Amniotic epithelial cell (primary cell): Measurements from ENCODE around the gene KCNF1.

Experiments
- DNase-seq: peaks from one replicate; pipeline ENCODE4 v3.0.0-alpha.2; 2010; ENCODE audit warnings: low read depth

Gene KCNF1

DNA sequence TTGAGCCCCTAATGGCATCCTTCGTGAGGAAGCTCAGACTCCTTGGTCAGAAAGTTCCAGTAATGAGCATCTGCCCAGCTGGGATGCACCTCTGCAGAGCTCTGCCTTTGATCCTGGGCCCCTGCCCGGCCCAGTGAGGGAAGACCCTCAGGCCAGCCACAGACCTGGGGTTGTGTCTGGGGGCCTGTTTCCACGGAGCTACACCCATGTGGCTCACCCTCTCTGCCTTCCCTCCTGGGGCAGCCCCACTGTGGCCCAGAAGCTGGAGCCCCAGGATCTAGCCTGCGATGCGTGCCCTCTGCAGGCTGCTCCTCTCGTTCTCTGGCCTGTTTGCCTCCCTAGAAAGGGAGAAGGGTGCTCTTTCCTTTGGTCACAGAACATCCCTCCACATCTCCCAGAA lies 9.8 kb downstream of the KCNF1 start:
- DNase-seq = no peak

DNA sequence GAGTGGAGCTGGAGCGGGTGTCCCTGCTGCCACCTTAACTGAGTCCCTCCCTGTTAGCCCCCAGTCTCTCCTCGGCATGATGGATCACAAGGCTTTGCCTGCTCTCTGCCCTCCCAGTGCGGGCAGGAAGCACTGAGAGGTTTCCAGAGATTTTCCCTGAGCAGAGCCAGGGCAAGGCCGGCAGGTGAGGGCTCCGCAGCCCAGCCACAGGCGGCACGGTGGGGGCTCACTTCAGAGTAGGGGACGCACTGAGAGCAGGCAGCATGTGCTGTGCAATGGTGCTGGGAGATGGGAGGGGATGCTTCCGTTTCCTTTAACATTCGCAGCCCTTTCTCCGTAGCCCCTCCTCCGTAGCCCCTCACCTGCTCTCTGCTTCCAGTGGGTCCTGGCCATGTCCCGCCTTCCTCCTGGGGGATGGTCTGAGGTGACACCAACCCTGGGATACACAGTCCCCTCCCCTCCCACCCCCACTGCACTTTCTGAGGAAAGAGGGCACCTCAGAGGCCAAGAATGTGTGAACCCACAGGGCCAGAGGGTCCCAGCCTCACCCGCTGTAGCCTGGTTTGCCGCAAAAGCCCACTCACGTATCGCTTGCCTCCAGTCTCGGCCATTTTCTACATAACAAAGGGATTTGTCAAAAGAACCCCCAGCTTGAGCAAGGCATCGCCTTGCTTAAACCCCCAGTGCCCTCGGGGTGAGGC lies 10.7 kb downstream of the KCNF1 start:
- DNase-seq = no peak

DNA sequence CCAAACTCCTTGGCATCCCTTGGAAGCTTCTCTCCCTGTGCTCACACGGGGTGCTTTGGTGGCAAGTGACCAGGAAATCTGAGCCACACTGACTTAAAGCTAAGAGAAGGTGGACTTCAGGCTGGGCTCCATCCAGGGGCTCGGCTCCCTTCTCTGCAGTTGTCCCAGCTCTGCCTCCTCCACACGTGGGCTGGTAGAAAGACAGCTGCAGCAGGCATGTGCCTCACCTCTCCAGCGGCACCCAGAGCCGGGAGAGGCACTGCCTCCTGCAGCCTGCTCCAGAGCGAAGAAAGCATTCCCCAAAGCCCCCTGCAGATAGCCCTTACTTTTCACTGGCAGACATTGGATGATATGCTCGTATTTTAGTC lies 11.3 kb downstream of the KCNF1 start:
- no peak for DNase-seq

GRCh38 chr2:10923965-10924364 lies 12.2 kb downstream of the KCNF1 start:
- no peak for DNase-seq

GRCh38 chr2:10924441-10924840 lies 12.7 kb downstream of the KCNF1 start:
- no peak for DNase-seq

DNA sequence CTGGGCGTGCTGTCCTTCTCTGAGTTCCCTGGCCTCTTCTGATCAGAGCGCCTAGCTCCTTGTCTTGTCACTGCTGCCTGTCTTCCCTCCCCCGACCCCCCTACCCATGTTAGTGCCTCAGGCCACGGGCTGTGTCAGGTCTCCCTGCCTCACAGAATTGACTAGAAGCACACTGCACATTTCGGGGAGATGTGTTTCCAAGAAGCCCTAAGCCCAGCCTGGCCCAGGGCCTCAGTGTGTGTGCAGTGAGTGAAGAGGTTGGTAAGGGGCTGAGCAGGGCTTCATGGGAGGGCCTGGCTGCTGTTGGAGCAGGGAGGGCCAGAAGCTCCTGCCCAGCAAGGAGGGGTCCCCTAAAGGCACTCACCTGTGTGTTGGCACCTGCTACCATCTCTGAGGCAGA lies 13.1 kb downstream of the KCNF1 start:
- DNase-seq = no peak

DNA sequence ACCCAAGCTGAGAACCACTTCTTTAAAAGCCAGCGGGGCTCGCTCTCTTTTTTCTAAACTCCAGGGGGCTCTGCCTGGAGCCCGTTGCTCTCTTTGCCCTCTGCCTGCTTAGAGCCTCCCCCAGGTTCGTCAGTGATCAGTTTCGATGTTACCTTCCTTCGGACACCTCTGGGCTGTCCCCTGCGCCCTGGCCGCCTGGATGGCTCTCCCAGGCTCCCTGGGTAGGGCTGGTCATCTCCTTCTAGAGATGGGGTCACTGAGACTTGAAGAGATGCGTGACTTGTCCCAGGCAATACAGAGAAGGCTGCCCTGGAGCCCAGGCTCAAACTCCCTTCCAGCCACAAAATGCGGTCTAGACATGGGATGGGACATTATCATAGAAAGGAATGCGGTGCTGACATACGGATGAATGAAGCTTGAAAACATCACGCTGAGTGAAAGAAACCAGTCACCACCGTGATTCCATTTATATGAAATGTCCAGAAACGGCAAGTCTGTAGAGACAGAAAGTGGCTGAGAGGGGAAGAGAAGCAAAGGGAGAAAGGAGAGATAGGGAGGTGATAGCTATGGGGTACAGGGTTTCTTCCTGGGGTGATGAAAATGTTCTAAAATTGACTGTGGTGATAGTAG lies 14.6 kb downstream of the KCNF1 start:
- peak; percentile 8 for DNase-seq

DNA sequence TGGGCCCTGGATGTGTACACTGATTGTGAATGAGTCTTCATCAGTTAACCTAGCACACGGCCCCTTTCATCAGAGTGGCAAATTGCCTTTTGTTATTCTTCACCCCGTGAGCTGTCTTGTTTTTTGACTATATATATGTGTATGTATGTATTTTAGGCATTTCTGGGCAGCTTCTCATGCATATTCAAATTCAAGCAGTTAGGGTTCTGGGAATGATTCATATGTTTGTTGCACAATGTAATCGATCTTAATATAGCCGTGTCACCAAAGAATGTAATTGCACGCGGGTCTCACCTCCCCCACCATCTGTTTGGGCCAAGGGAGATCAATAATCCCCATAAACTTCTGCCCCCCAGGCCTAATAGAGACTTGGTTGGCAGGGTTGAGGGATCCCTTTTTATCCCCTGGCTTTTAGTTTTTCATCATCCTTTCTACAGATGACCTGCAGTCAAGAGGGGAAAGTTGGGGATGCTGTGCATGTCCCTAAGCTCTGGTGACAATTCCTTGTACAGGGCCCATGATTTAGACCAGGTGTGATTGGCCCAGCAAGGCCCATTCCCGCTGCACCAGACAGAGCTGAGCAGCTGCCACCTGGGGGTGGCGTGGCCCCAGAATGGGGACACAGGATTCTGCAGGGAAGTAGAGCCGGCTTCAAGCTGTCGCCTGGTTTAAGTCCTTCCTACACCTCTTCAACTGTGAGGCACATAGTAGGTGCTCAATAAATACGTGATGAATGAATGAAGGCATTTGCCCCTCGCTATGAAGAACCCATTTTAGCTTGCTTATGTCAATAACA lies 19.2 kb downstream of the KCNF1 start:
- DNase-seq = no peak

DNA sequence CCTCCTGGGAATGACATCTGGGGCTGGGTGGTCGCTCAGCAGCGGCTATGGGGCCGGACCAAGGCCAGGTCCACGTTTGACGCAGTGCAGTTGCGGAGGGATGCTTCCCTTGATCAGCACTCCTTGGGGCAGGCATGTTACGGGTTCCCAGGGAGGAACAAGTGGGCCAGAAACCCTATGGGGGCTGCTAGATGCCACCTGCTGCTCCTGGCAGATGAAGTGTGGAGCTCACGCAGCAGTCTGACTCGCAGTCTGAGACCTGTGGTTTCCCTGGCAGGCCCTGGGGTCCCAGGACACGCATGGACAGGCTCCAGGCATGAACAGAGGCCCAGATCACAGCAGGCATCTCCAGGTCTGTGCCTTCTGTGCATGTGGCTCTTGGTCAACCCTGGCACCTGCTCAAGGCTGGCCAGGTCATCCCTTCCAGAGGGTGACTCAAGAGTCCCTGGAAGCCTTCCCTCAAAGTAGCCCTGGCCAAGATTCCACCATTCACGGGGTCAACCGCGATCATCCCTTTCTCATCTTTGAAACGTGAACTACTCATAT lies 20.0 kb downstream of the KCNF1 start:
- DNase-seq = no peak

DNA sequence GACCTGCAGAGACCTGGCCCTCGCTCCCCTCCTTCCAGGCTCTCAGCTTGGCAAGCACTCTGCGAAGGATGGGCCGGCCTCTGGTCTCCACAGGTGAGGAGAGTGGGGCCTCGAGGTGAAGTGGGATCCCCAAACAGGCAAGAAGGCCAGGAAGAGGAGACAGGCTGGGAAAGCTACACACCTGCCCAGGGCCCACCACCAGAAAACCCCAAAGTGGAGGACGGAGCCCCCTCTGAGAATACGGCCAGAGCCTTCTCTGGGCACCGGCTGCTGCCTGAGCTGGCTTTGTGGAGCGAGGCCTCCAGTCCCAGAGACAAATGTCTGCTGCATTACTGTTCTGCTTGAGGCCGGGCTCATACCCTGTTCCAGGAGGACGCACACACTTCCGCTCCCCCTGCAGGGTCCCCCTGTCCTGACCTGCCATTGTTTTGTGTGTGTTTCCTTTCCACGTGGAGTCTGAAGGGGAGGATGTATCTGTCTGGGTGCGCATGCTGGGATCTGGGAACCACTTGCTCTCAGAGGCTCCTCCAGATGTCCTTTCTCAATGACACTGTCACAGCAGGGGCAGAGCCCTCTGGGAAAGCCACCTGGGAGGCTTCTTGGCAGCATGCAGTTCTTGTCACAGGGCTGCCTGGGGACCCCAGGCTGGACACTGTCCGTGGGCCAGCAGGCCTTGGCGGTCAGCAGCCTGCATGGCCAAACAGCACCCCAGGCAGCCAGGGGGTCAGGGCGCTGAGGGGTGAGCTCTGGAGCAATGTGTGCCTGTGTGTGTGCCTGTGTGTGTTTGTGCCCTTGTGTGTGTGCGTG lies 20.8 kb downstream of the KCNF1 start:
- DNase-seq = no peak

DNA sequence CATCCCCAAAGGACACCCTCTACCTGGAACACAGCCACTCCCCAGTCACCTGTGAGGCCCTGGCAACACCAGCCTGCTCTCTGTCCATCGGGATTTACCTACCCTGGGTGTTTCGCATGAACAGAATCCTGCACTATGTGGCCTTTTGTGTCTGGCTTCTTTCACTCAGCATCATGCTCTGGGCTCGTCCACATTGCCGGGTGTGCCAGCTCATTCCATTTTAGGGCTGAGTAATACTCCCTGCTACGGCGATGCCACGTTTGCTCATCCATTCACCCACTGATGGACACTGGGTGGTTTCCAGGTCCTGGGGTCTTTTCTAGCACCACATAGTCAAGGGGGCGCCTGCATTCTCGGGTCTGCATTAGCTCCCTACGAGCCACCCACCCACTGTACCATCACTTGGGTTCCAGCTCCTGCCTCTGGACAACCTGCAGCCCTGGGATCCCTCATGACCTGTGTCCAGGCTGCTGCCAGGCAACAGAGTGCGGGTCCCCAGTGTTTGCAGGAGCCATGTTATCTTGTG lies 22.0 kb downstream of the KCNF1 start:
- DNase-seq = no peak

DNA sequence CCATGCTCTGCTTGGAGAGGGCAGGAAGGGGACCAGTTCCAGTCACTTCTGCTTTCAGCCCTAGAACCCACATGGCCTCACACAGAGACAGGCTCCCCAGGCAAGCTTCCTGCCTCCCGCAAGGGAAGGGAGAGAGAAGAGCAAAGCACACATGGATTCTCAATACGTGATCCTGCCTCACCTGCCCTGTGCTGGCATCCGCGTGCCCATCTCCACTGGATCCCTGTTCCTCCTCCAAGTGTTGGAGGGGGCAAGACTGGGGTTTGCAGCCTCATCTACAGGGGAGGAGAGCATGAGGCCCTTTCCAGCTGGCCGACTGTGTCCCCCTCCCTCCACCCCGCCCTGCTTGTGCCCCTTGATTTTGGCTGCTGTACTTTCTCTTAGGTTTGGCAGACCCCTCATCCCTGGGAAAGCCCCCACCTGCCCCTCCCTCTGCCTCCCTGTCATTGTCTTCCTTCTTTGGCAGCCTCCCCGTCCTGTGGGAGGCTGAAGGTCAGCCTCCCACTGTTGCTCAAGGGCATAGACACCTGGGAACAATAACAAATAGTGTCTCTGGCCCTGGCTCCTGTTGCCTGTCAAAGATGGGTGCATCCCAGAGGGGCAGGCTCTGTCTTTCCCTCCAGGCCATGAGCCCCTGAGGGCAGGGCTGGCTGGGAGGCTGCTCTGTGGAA lies 22.7 kb downstream of the KCNF1 start:
- DNase-seq = no peak

DNA sequence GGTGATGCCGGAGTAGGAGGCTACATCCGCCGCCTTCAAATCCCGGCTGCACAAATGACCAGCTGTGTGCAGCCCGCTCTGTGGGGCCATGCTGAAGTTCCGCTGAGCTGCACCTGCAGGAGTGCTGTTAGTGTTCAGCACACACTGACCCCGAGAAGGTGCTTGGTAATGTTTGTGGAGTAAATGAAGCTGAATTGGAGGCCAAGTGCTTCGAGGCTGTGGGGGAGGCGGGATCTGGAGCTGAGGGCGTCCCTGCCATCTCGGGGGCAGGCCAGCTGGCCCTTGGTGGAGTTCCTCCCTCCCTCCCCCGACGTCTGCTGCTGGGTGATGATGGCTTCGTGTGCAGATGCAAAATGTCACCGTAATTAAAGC lies 23.2 kb downstream of the KCNF1 start:
- DNase-seq = no peak

DNA sequence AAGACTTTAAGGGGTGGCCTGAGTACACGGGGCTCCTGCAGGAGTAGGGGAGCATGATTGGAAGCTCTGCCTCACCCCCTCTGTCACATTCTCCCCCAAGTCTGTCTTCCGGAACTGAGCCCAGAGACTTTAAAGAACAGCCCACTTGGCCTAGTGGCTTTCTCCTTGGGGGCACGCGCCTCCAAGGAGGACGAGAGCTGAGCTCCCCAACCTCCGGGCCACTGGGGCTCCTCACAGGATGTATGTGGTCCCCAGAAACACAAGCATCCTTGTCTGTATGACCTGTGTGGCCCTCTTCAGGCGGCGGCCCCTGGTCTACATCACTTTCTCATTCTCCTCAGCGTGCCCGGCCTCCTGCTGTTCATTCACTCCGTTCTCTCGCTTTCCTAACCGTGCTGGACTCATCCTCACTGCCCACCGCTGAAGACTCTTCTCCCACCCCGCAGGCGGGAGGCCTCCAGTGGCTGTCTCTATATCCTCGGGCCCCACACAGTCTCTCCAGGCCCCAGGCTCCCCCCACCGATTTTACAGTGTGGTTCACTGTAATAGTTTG lies 23.7 kb downstream of the KCNF1 start:
- no peak for DNase-seq

- DNase-seq = peak; percentile 81
Measured at GRCh38 chr2:10935953-10936942, 24.5 kb downstream of the KCNF1 start.

DNA sequence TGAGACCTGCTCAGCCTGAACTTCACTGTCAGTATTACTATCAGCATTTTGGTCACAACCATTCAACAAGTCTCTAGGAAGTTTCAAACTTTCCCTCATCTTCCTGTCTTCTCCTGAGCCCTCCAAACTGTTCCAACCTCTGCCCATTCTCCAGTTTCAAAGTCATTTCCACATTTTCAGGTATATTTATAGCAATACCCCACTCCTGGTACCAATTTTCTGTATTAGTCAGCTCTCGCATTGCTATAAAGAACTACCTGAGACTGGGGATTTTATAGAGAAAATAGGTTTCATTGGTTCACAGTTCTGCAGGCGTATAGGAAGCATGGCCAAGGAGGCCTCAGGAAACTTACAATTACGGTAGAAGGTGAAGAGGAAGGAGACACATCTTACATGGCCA lies 27.3 kb downstream of the KCNF1 start:
- DNase-seq = no peak

GRCh38 chr2:10940596-10940995 lies 28.9 kb downstream of the KCNF1 start:
- no peak for DNase-seq

- no peak for DNase-seq
Measured at GRCh38 chr2:10941383-10941782, 29.6 kb downstream of the KCNF1 start.

GRCh38 chr2:10944799-10945198 lies 33.1 kb downstream of the KCNF1 start:
- DNase-seq = no peak

DNA sequence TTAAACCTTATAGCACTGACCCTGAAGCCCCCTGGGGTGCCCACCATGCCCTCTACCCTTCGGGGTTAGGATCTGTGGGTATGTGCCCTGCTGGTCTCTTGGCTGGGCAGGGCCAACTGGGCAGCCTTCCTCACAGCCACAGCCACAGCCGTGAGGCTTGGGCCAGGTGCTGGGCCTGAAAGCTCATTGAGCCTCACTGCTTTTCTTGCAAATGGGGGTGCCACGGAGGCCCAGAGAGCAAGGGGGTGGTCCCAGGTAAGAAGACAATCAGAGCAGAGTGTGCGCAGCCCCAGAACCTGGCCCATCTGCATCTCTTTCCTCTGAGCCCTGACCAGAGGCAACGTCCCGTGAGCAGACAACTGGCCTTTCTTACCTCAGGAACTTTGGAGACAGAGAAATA lies 34.7 kb downstream of the KCNF1 start:
- no peak for DNase-seq
